HCT116 (cell line): ENCODE measurements around the gene KRTAP10-11.

Experiments
- ATF3 ChIP-seq: IDR thresholded peaks from 2 replicates; pipeline ENCODE4 v1.6.1; 2012
- CTCF ChIP-seq, 3 experiments: fragments of 200-600 bp in 1 of 3; sonication (generic) in 1 of 3; IDR thresholded peaks in 2 of 3; conservative IDR thresholded peaks in 1 of 3; 2 replicates each; pipeline ENCODE4 v1.5.1; 2012 to 2017; ENCODE audit warnings: low read depth in 2 of 3, low read length in 2 of 3, antibody characterized with exemption in 1 of 3, borderline replicate concordance in 1 of 3, control low read depth in 1 of 3, mild to moderate bottlenecking in 1 of 3, mixed read lengths in 1 of 3, mixed run types in 1 of 3, moderate library complexity in 1 of 3; ENCODE audit not compliant: insufficient read depth in 1 of 3
- EZH2 ChIP-seq: fragments of 200-600 bp; sonication (generic); IDR thresholded peaks from 2 replicates; pipeline ENCODE4 v1.6.1; 2017; ENCODE audit warnings: antibody characterized with exemption, mixed run types
- EZH2phosphoT487 ChIP-seq: fragments of 200-600 bp; IDR thresholded peaks from 2 replicates; pipeline ENCODE4 v1.6.1; 2018; ENCODE audit warnings: antibody characterized with exemption, borderline replicate concordance
- FOSL1 ChIP-seq: IDR thresholded peaks from 2 replicates; pipeline ENCODE4 v1.6.1; 2012; ENCODE audit warnings: low read depth
- MAX ChIP-seq: IDR thresholded peaks from 2 replicates; pipeline ENCODE4 v1.6.1; 2012
- POLR2A ChIP-seq: IDR thresholded peaks from 2 replicates; pipeline ENCODE4 v1.7.0; 2011; ENCODE audit warnings: borderline replicate concordance; ENCODE audit not compliant: insufficient read depth, insufficient read length; ENCODE audit errors: extremely low read depth
- POLR2AphosphoS5 ChIP-seq: IDR thresholded peaks from 2 replicates; pipeline ENCODE4 v1.6.1; 2011; ENCODE audit warnings: mild to moderate bottlenecking, low read depth, low read length, moderate library complexity
- RAD21 ChIP-seq: IDR thresholded peaks from 2 replicates; pipeline ENCODE4 v1.6.1; 2012; ENCODE audit warnings: low read depth, mild to moderate bottlenecking

DNA sequence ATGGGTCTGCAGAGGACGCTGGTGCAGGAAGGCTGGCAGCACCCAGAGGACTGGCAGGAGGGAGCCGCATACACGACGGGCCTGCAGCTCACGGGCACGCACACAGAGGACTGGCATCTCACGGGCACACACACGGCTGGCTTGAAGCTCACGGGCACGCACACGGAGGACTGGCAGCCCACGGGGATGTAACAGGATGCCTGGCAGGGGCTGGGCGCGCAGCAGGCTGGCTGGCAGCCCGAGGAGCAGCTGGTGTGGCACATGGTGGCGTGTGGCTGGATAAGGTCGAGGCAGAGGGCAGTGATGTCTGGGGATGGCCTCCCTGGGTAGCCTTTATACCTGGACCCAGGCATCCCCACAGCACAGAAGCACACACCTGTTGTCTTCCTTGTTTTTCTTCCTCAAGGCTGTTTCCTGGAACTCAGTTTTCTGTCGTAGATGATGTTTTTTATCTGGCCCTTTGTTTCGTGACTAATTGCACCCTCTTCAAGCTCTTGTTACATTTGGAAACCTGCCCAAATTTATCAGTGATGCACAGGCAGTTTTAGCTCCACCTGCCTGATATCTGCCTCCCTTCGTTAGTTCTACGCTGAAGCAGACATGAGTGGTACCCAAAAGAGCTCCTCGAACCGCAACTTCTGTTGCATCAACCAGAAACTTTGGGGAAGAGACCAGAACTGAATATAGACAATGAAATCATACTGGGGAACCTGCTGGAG is 35.8 kb downstream of the KRTAP10-11 start, which contains the start of gene KRTAP12-1:
- no peak for TF ChIP-seq CTCF (IDR thresholded peaks at IDR 0.05 in 2 of 3, conservative IDR thresholded peaks at IDR 0.05 in 1 of 3; ENCODE audit: borderline replicate concordance in 1 of 3, insufficient read depth in 1 of 3, low read depth in 2 of 3, low read length in 2 of 3)
- no peak for TF ChIP-seq FOSL1
- TF ChIP-seq EZH2phosphoT487 = no peak
- TF ChIP-seq MAX = no peak
- no peak for TF ChIP-seq POLR2A
- no peak for TF ChIP-seq RAD21
- no peak for TF ChIP-seq ATF3
- TF ChIP-seq EZH2 = no peak
- no peak for TF ChIP-seq POLR2AphosphoS5
